ENCODE data around the gene FERMT3.
A peak's percentile ranks its signal among the peaks of the same experiment; 100 is the strongest.

The FERMT3 gene

GRCh38 chr11:64224151-64224890, 17.8 kb downstream of the FERMT3 start:
- in situ Hi-C loops (cut with HindIII; ENCODE audit: low pct_ligation_motif_present, low sequenced_read_pairs): no loop called here
- H3K36me3 ChIP-seq (replicated peaks): peaks cover 8% of the 10 kb centered on the region

DNA sequence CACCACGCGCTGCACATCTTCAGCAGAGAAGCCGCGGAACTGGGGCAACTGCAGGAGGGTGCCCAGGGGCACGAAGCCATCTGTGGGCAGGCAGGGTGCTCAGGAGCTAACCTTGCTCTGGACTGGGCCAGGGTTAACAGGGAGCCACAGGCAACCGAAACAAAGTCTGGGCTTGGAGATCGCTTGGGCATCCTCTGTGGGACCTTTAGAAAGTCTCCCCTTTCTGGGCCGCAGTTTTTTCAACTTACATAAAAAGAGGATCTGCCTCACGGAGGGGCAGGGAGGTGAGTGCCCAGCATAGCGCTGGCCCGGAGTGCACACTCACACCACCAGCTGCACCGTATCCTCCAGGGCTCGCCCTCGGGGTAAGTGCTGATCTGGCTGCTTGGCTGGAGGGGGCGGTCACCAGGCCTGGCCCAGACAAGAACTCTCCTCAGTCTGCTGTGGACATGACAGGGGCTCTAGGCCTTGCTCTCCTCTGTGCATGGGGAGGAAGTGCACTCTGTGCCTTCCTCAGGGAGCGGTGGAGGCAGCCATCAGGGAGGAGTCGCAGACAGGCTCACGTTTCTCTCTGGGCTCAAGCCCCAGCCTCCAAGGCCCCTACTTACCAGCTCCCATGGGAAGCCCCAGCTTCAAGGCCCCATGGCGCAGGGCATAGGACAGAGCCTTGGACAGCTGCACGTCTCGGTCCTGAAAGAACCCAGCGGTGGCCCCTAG, 18.5 kb downstream of the FERMT3 start:
- TF ChIP-seq, protein P1, sequence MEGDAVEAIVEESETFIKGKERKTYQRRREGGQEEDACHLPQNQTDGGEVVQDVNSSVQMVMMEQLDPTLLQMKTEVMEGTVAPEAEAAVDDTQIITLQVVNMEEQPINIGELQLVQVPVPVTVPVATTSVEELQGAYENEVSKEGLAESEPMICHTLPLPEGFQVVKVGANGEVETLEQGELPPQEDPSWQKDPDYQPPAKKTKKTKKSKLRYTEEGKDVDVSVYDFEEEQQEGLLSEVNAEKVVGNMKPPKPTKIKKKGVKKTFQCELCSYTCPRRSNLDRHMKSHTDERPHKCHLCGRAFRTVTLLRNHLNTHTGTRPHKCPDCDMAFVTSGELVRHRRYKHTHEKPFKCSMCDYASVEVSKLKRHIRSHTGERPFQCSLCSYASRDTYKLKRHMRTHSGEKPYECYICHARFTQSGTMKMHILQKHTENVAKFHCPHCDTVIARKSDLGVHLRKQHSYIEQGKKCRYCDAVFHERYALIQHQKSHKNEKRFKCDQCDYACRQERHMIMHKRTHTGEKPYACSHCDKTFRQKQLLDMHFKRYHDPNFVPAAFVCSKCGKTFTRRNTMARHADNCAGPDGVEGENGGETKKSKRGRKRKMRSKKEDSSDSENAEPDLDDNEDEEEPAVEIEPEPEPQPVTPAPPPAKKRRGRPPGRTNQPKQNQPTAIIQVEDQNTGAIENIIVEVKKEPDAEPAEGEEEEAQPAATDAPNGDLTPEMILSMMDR (IDR thresholded peaks at IDR 0.05; ENCODE audit: low read depth, low read length, missing control alignments): no peak
- no peaks in the 10 kb centered on the region for H3K27me3 ChIP-seq (replicated peaks)
- DNase-seq: no peak

More at GRCh38 chr11:64224151-64224890, 17.8 kb downstream of the FERMT3 start:
- no peak overlapping the region for H3K27ac ChIP-seq
- TF ChIP-seq, protein P1 (IDR thresholded peaks at IDR 0.05; ENCODE audit: low read depth, low read length, missing control alignments): no peak
- DNase-seq: no peak
- no peaks in the 10 kb centered on the region for H3K27me3 ChIP-seq (replicated peaks)
- H3K4me3 ChIP-seq (ENCODE audit: low read depth, low read length): no peak overlapping the region

GRCh38 chr11:64225608-64226506, 19.3 kb downstream of the FERMT3 start, which contains the start of the genes NUDT22 and TRPT1:
NUDT22 (plus strand) TSS chr11:64226274; CDS start chr11:64226653, 379 bp downstream.
TRPT1 (minus strand) TSS chr11:64226186; CDS start chr11:64225860, 326 bp downstream.
- peak within 1 kb of the TSS; percentile 21 for H3K27ac ChIP-seq
- H3K27me3 ChIP-seq (replicated peaks): no peaks in the 10 kb centered on the region
- in situ Hi-C loops (cut with HindIII; ENCODE audit: low pct_ligation_motif_present, low sequenced_read_pairs): no loop called here
- peaks cover 6% of the 10 kb centered on the region for H3K36me3 ChIP-seq (replicated peaks)
- DNase-seq: peak; percentile 60
- TF ChIP-seq, protein P1 (IDR thresholded peaks at IDR 0.05; ENCODE audit: low read depth, low read length, missing control alignments): peak; percentile 55
- H3K4me3 ChIP-seq (ENCODE audit: low read depth, low read length): peak within 1 kb of the TSS; percentile 81

More for the DNA sequence above, 18.5 kb downstream of the FERMT3 start:
- in situ Hi-C loops (cut with HindIII; ENCODE audit: low pct_ligation_motif_present, low sequenced_read_pairs): no loop called here
- peaks cover 8% of the 10 kb centered on the region for H3K36me3 ChIP-seq (replicated peaks)
- H3K27ac ChIP-seq: no peak overlapping the region
- H3K4me3 ChIP-seq (ENCODE audit: low read depth, low read length): peak overlapping the region; percentile 81

DNA sequence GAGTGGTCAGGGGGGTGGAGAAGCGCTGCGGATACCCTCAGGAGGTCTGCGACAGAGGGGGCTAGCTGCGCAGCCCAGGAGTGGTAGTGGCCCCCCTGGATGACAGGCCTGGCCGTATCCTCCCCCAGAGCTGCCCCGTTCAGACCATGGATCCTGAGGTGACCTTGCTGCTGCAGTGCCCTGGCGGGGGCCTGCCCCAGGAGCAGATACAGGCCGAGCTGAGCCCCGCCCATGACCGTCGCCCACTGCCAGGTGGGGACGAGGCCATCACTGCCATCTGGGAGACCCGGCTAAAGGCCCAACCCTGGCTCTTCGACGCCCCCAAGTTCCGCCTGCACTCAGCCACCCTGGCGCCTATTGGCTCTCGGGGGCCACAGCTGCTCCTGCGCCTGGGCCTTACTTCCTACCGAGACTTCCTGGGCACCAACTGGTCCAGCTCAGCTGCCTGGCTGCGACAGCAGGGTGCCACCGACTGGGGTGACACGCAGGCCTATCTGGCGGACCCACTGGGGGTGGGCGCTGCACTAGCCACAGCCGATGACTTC, 20.1 kb downstream of the FERMT3 start:
- Histone ChIP-seq H3K36me3 (replicated peaks) (no peaks in the 10 kb centered on the region), H3K27me3 (replicated peaks) (no peaks in the 10 kb centered on the region), H3K4me3 (ENCODE audit: low read depth, low read length) (peak overlapping the region; percentile 81), H3K27ac (peak overlapping the region; percentile 21)
- TF ChIP-seq, protein P1 (IDR thresholded peaks at IDR 0.05; ENCODE audit: low read depth, low read length, missing control alignments): no peak
- no peak for DNase-seq
- in situ Hi-C loops (cut with HindIII; ENCODE audit: low pct_ligation_motif_present, low sequenced_read_pairs): no loop called here

- TF ChIP-seq, protein P1 (IDR thresholded peaks at IDR 0.05; ENCODE audit: low read depth, low read length, missing control alignments): no peak
- Histone ChIP-seq H3K36me3 (replicated peaks) (no peaks in the 10 kb centered on the region), H3K27ac (no peak overlapping the region)
Observed at GRCh38 chr11:64227405-64227956, 21.0 kb downstream of the FERMT3 start.

More at GRCh38 chr11:64227405-64227956, 21.0 kb downstream of the FERMT3 start:
- Histone ChIP-seq H3K4me3 (ENCODE audit: low read depth, low read length) (peak overlapping the region; percentile 81), H3K27me3 (replicated peaks) (no peaks in the 10 kb centered on the region)
- in situ Hi-C loops (cut with HindIII; ENCODE audit: low pct_ligation_motif_present, low sequenced_read_pairs): no loop called here
- no peak for DNase-seq

All from brain microvascular endothelial cell (primary cell).